GM13976 (cell line): ENCODE measurements around the gene MAN2B2.

Experiments
- DNase-seq: peaks from one replicate; pipeline ENCODE4 v3.0.0; 2012; ENCODE audit warnings: low spot score
- in situ Hi-C: fragments of 300-500 bp; cut with MboI; formaldehyde crosslinking; loops from one replicate; pipeline ENCODE4 v1.12.0; 2022; ENCODE audit warnings: low sequenced_read_pairs, mixed read lengths, inconsistent platforms; ENCODE audit not compliant: unreplicated experiment
- TF ChIP-seq, protein P1 (sequence below): IDR thresholded peaks from 2 replicates; pipeline ENCODE4 v1.5.1; 2012; ENCODE audit warnings: borderline replicate concordance, mild to moderate bottlenecking; ENCODE audit not compliant: insufficient read depth; ENCODE audit errors: extremely low read depth, missing control alignments, control extremely low read depth

The MAN2B2 gene

GRCh38 chr4:6535329-6535692, 39.7 kb upstream of the MAN2B2 start:
- TF ChIP-seq, protein P1, sequence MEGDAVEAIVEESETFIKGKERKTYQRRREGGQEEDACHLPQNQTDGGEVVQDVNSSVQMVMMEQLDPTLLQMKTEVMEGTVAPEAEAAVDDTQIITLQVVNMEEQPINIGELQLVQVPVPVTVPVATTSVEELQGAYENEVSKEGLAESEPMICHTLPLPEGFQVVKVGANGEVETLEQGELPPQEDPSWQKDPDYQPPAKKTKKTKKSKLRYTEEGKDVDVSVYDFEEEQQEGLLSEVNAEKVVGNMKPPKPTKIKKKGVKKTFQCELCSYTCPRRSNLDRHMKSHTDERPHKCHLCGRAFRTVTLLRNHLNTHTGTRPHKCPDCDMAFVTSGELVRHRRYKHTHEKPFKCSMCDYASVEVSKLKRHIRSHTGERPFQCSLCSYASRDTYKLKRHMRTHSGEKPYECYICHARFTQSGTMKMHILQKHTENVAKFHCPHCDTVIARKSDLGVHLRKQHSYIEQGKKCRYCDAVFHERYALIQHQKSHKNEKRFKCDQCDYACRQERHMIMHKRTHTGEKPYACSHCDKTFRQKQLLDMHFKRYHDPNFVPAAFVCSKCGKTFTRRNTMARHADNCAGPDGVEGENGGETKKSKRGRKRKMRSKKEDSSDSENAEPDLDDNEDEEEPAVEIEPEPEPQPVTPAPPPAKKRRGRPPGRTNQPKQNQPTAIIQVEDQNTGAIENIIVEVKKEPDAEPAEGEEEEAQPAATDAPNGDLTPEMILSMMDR = no peak
- no peak for DNase-seq
- in situ Hi-C loops = no loop called here

DNA sequence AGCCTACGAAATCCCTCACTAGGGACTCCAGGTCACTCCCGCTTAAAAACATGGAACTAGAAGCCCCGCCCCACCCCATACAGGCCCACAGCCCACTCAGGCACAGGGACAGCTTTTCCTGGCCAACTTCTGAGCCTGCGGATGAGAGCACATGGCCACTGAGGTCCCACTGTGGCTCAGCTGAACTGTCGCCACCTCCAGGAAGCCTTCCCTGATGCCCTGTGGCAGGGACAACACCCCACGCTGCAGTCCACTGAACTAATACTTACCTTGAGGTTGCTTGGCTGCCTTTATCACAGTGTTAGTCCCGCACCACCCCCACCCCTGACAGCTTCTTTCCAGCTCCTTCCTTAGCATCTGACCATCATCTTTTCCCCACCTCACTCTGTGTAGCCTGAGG, 39.3 kb upstream of the MAN2B2 start:
- in situ Hi-C loops = no loop called here
- TF ChIP-seq, protein P1 = no peak
- no peak for DNase-seq

- in situ Hi-C loops = no loop called here
- TF ChIP-seq, protein P1 = no peak
- DNase-seq = no peak
Measured at GRCh38 chr4:6538111-6538510, 36.9 kb upstream of the MAN2B2 start.

DNA sequence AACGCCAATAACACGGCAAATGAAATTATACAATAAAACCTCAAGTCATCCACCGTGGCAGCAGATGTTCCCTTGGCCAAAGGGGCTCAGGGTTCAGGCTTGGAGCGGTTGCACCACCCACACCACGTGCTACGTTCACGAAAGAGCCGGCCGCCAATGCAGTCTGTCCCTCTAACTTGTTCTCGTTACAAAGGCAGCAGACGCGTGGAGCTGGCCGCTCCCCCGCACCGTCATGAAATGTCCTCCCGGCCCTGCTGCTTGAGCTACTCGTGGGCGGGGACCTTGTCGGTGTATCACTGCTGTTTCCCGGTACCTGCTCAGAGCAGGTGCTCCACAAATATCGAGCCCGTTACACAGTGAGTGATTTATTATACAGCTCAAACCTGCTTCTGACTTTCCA, 36.4 kb upstream of the MAN2B2 start:
- in situ Hi-C loops = no loop called here
- TF ChIP-seq, protein P1 = no peak
- DNase-seq = no peak

GRCh38 chr4:6539009-6539764, 35.8 kb upstream of the MAN2B2 start:
- in situ Hi-C loops = no loop called here
- no peak for DNase-seq
- TF ChIP-seq, protein P1 = no peak

GRCh38 chr4:6540879-6541278, 34.1 kb upstream of the MAN2B2 start:
- in situ Hi-C loops = no loop called here
- no peak for DNase-seq
- TF ChIP-seq, protein P1 = no peak
